NCI-H774 (cell line): Measurements from ENCODE around the gene DLX1.
"Not testable (repeated sequence)": the region's sequence is repeated elsewhere in the genome, so short reads cannot be mapped to it uniquely, and the experiment has no call there.

Experiments
- DNase-seq: peaks from one replicate; lab custom pipeline; 2025; lab: John Stamatoyannopoulos, UW

Gene DLX1

GRCh38 chr2:172085460-172086159 lies at the start of gene DLX1:
TSS of gene DLX1 (plus strand) at chr2:172085507. CDS start at chr2:172085678, 171 bp downstream.
- DNase-seq = no peak

- DNase-seq = no peak
Observed at GRCh38 chr2:172038121-172038520, 47.2 kb upstream of the DLX1 start.

- DNase-seq = no peak
Observed at GRCh38 chr2:172038604-172039003, 46.7 kb upstream of the DLX1 start.

- DNase-seq = no peak
Observed at GRCh38 chr2:172039011-172039704, 46.1 kb upstream of the DLX1 start.

GRCh38 chr2:172040311-172040710 lies 45.0 kb upstream of the DLX1 start:
- no peak for DNase-seq

- peak; percentile 9 for DNase-seq
Observed at GRCh38 chr2:172046080-172046678, 39.1 kb upstream of the DLX1 start.

GRCh38 chr2:172046866-172047565 lies 38.3 kb upstream of the DLX1 start:
- peak; percentile 9 for DNase-seq

- no peak for DNase-seq
Observed at GRCh38 chr2:172047566-172048507, 37.5 kb upstream of the DLX1 start.

- no peak for DNase-seq
Observed at GRCh38 chr2:172048508-172049503, 36.5 kb upstream of the DLX1 start.

- no peak for DNase-seq
Observed at GRCh38 chr2:172049567-172050120, 35.7 kb upstream of the DLX1 start.

GRCh38 chr2:172050479-172051125 lies 34.7 kb upstream of the DLX1 start:
- DNase-seq = no peak

GRCh38 chr2:172052000-172052983 lies 33.0 kb upstream of the DLX1 start:
- DNase-seq = peak; percentile 40

GRCh38 chr2:172053486-172053885 lies 31.8 kb upstream of the DLX1 start:
- no peak for DNase-seq

- DNase-seq = no peak
Observed at GRCh38 chr2:172056293-172056692, 29.0 kb upstream of the DLX1 start.

GRCh38 chr2:172058660-172059059 lies 26.6 kb upstream of the DLX1 start:
- DNase-seq = no peak

GRCh38 chr2:172060118-172060517 lies 25.2 kb upstream of the DLX1 start:
- not testable (repeated sequence) for DNase-seq

GRCh38 chr2:172062402-172063004 lies 22.8 kb upstream of the DLX1 start:
- no peak for DNase-seq

- no peak for DNase-seq
Observed at GRCh38 chr2:172063446-172063845, 21.9 kb upstream of the DLX1 start.
